Peyer's patch (tissue), 4 donors: ENCODE measurements around the gene PDE1C.

Source experiments
- POLR2A ChIP-seq, 2 donors: fragments of 450-650 bp; IDR thresholded peaks; one replicate each; pipeline ENCODE4 v1.5.1; 2017; ENCODE audit warnings: antibody characterized with exemption in 2 of 2, mild to moderate bottlenecking in 2 of 2, moderate library complexity in 2 of 2
- TF ChIP-seq, protein P1 (sequence below), 6 experiments: fragments of 450-650 bp in 4 of 6; fragments of 200-600 bp in 2 of 6; sonication (generic) in 1 of 6; IDR thresholded peaks; one replicate each; pipeline ENCODE4 v1.5.1; 2017 to 2019; ENCODE audit warnings: antibody characterized with exemption in 6 of 6, mild to moderate bottlenecking in 3 of 6, moderate library complexity in 1 of 6

DNA sequence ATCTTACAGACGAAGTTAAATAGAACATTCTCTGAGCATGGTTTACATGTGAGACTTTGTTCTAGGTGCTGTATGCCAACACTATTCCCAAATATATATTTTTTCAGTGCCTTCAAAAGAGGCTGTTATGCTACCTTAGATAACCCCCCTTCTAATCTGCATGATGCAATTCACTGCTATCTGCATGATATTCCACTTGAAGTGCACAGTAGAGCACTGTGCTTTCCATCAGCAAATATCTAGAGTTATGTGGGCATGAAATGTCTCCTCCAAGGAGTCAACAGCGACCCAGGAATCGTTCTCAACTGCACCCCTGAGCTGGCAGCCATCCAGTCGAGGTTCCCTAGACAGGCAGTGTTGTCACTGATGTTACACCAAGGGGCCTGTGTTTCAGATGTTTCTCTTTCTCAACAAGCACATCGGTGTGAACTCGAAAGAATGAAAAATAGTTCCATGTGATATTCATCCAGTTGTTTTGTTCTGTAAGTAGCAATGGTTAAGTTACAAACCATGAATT, 88.3 kb downstream of the PDE1C start:
- TF ChIP-seq, protein P1, sequence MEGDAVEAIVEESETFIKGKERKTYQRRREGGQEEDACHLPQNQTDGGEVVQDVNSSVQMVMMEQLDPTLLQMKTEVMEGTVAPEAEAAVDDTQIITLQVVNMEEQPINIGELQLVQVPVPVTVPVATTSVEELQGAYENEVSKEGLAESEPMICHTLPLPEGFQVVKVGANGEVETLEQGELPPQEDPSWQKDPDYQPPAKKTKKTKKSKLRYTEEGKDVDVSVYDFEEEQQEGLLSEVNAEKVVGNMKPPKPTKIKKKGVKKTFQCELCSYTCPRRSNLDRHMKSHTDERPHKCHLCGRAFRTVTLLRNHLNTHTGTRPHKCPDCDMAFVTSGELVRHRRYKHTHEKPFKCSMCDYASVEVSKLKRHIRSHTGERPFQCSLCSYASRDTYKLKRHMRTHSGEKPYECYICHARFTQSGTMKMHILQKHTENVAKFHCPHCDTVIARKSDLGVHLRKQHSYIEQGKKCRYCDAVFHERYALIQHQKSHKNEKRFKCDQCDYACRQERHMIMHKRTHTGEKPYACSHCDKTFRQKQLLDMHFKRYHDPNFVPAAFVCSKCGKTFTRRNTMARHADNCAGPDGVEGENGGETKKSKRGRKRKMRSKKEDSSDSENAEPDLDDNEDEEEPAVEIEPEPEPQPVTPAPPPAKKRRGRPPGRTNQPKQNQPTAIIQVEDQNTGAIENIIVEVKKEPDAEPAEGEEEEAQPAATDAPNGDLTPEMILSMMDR (IDR thresholded peaks at IDR 0.05) = no peak
- TF ChIP-seq POLR2A (IDR thresholded peaks at IDR 0.05) = no peak
